HepG2 (cell line): Measurements from ENCODE around the gene MSI2. TPM values are rescaled to one million over a fixed set of nuclear protein-coding genes. Genes with fewer than 3 reads are reported as not detected.

Experiments used
- ELF4 ChIP-seq: sonication (generic); formaldehyde crosslinking; IDR thresholded peaks from 2 replicates; pipeline ENCODE4 v1.5.0; 2020; ENCODE audit warnings: missing genetic modification reagents, mild to moderate bottlenecking, moderate library complexity, borderline replicate concordance
- HNRNPL ChIP-seq: fragments of 200-400 bp; formaldehyde crosslinking; IDR thresholded peaks from 2 replicates; pipeline ENCODE4 v1.6.1; 2017; ENCODE audit warnings: mild to moderate bottlenecking, low read depth, low read length
- MAF1 ChIP-seq: sonication (generic); formaldehyde crosslinking; IDR thresholded peaks from 2 replicates; pipeline ENCODE4 v1.5.0; 2020; ENCODE audit warnings: missing genetic modification reagents, borderline replicate concordance
- MXI1 ChIP-seq: IDR thresholded peaks from 3 replicates; pipeline ENCODE4 v1.6.1; 2012; ENCODE audit warnings: low read depth, low read length, inconsistent platforms, borderline replicate concordance
- NFIC ChIP-seq: IDR thresholded peaks from 2 replicates; pipeline ENCODE4 v1.6.1; 2012; ENCODE audit warnings: mild to moderate bottlenecking, low read length, inconsistent platforms
- SIX1 ChIP-seq: sonication (generic); formaldehyde crosslinking; IDR thresholded peaks from 2 replicates; pipeline ENCODE4 v1.4.0; 2020; ENCODE audit warnings: missing genetic modification reagents, borderline replicate concordance
- SP140L ChIP-seq: sonication (generic); formaldehyde crosslinking; IDR thresholded peaks from 2 replicates; pipeline ENCODE4 v1.4.0; 2020; ENCODE audit warnings: missing genetic modification reagents, borderline replicate concordance
- THYN1 ChIP-seq: sonication (generic); formaldehyde crosslinking; IDR thresholded peaks from 2 replicates; pipeline ENCODE4 v1.8.1; 2023; ENCODE audit warnings: low read depth, mild to moderate bottlenecking, moderate library complexity, missing genetic modification reagents, borderline replicate concordance
- ZBTB21 ChIP-seq: sonication (generic); formaldehyde crosslinking; IDR thresholded peaks from 2 replicates; pipeline ENCODE4 v1.4.0; 2020; ENCODE audit warnings: missing genetic modification reagents
- ZFP36L1 ChIP-seq: sonication (generic); formaldehyde crosslinking; IDR thresholded peaks from 2 replicates; pipeline ENCODE4 v1.8.0; 2022; ENCODE audit warnings: mild to moderate bottlenecking, missing genetic modification reagents, moderate library complexity
- ZNF232 ChIP-seq: sonication (generic); formaldehyde crosslinking; IDR thresholded peaks from 2 replicates; pipeline ENCODE4 v1.4.0; 2020; ENCODE audit warnings: missing genetic modification reagents, borderline replicate concordance
- ZNF468 ChIP-seq: sonication (generic); formaldehyde crosslinking; IDR thresholded peaks from 2 replicates; pipeline ENCODE4 v1.8.0; 2022; ENCODE audit warnings: mild to moderate bottlenecking, moderate library complexity, missing genetic modification reagents
- ZNF567 ChIP-seq: sonication (generic); formaldehyde crosslinking; IDR thresholded peaks from 2 replicates; pipeline ENCODE4 v1.8.1; 2023; ENCODE audit warnings: mild to moderate bottlenecking, missing genetic modification reagents, borderline replicate concordance
- polyA plus RNA-seq, 8 experiments: library from polyadenylated mRNA; depleted of rRNA in 3 of 8; stranded (reverse) in 7 of 8; unstranded in 1 of 8; fragments of >200 nt; fragmentation: Illumina TruSeq in 4 of 8; extraction: Trizol in 4 of 8; gene quantifications; 2 replicates each; pipeline versions ENCODE4 v1.2.1 to v1.2.3, GENCODE V29; 2011 to 2016; ENCODE audit warnings: low read depth in 4 of 8, missing spikeins in 1 of 8, mixed read lengths in 1 of 8; ENCODE audit not compliant: insufficient read depth in 1 of 8
- total RNA-seq, 5 experiments: library from RNA; depleted of rRNA; stranded (reverse); fragments of >200 nt; fragmentation: Illumina TruSeq; extraction: Trizol; gene quantifications; 2 replicates each; pipeline ENCODE4 v1.2.3, GENCODE V29; 2016; ENCODE audit warnings: low read depth in 1 of 5
- TF ChIP-seq, protein P1 (sequence below): sonication (generic); formaldehyde crosslinking; IDR thresholded peaks from 2 replicates; pipeline ENCODE4 v1.4.0; 2020; ENCODE audit warnings: mild to moderate bottlenecking, missing genetic modification reagents, borderline replicate concordance
- TF ChIP-seq, protein P2 (sequence below): sonication (generic); formaldehyde crosslinking; IDR thresholded peaks from 2 replicates; pipeline ENCODE4 v1.4.0; 2020; ENCODE audit warnings: missing genetic modification reagents, borderline replicate concordance
- TF ChIP-seq, protein P3 (sequence below): sonication (generic); formaldehyde crosslinking; conservative IDR thresholded peaks from 2 replicates; pipeline ENCODE4 v1.8.1; 2023; ENCODE audit warnings: missing genetic modification reagents

The MSI2 gene
- total and polyA plus RNA-seq, 2 of the 13 experiments (the other 11 are each of a cell fraction or from before 2014, with no cell fraction given), result 77.5 to 78.4 TPM

DNA sequence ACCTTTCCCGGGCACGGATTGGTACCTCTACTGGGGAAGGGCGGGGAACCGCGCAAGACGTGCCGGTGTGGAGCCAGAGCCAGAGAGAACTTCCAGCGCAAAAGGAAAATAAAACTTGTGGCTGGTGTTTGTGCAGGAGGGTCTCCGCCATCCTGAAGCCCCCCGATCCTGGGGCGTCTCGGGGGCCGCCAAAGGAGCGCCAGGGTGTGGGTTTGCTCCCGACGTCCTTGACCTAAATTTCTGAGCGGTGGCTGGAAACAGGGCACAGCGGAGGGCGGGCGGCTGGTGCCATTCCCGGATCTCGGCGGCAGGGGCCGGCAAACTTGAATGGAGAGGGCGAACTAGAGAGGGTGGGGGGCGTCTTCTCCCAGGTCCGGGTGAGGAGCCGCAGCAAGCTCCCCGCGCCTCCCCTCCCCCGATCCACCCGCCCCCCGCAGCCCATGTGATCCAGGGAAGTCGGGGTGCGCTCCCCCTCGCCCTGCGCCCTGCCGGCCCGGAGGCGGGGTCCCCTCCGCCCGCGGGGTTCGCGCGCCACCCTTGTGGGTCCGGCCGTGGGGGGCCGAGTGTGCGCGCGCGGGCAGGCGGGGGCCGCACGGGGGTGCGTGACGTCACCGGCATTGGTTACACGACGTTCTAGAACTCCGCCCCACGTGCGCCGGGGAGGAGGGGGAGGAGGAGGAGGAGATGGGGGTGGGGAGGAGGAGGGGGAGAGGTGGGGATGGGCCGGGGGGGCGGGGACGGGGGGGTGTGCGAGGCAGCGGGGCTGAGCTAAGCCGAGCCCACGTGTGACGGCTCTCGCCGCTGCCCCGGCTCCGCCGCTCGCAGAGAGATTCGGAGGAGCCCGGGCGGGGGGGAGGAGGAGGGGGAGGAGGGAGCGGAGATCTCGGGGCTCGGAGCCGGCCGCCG is at the start of gene MSI2 (continued):
- TF ChIP-seq, protein P1, sequence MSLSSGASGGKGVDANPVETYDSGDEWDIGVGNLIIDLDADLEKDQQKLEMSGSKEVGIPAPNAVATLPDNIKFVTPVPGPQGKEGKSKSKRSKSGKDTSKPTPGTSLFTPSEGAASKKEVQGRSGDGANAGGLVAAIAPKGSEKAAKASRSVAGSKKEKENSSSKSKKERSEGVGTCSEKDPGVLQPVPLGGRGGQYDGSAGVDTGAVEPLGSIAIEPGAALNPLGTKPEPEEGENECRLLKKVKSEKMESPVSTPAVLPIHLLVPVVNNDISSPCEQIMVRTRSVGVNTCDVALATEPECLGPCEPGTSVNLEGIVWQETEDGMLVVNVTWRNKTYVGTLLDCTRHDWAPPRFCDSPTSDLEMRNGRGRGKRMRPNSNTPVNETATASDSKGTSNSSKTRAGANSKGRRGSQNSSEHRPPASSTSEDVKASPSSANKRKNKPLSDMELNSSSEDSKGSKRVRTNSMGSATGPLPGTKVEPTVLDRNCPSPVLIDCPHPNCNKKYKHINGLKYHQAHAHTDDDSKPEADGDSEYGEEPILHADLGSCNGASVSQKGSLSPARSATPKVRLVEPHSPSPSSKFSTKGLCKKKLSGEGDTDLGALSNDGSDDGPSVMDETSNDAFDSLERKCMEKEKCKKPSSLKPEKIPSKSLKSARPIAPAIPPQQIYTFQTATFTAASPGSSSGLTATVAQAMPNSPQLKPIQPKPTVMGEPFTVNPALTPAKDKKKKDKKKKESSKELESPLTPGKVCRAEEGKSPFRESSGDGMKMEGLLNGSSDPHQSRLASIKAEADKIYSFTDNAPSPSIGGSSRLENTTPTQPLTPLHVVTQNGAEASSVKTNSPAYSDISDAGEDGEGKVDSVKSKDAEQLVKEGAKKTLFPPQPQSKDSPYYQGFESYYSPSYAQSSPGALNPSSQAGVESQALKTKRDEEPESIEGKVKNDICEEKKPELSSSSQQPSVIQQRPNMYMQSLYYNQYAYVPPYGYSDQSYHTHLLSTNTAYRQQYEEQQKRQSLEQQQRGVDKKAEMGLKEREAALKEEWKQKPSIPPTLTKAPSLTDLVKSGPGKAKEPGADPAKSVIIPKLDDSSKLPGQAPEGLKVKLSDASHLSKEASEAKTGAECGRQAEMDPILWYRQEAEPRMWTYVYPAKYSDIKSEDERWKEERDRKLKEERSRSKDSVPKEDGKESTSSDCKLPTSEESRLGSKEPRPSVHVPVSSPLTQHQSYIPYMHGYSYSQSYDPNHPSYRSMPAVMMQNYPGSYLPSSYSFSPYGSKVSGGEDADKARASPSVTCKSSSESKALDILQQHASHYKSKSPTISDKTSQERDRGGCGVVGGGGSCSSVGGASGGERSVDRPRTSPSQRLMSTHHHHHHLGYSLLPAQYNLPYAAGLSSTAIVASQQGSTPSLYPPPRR (CRISPR knock-in tag), result peak; percentile 27; the same call in 1 of the 2 replicates
- TF ChIP-seq MAF1, result no peak
- TF ChIP-seq ZBTB21 (CRISPR knock-in tag), result peak; percentile 68; the same call in 1 of the 2 replicates
- TF ChIP-seq, protein P2, sequence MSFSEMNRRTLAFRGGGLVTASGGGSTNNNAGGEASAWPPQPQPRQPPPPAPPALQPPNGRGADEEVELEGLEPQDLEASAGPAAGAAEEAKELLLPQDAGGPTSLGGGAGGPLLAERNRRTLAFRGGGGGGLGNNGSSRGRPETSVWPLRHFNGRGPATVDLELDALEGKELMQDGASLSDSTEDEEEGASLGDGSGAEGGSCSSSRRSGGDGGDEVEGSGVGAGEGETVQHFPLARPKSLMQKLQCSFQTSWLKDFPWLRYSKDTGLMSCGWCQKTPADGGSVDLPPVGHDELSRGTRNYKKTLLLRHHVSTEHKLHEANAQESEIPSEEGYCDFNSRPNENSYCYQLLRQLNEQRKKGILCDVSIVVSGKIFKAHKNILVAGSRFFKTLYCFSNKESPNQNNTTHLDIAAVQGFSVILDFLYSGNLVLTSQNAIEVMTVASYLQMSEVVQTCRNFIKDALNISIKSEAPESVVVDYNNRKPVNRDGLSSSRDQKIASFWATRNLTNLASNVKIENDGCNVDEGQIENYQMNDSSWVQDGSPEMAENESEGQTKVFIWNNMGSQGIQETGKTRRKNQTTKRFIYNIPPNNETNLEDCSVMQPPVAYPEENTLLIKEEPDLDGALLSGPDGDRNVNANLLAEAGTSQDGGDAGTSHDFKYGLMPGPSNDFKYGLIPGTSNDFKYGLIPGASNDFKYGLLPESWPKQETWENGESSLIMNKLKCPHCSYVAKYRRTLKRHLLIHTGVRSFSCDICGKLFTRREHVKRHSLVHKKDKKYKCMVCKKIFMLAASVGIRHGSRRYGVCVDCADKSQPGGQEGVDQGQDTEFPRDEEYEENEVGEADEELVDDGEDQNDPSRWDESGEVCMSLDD (CRISPR knock-in tag), result peak; percentile 84; the same call in 1 of the 2 replicates
- TF ChIP-seq SP140L, result no peak
- TF ChIP-seq, protein P3, sequence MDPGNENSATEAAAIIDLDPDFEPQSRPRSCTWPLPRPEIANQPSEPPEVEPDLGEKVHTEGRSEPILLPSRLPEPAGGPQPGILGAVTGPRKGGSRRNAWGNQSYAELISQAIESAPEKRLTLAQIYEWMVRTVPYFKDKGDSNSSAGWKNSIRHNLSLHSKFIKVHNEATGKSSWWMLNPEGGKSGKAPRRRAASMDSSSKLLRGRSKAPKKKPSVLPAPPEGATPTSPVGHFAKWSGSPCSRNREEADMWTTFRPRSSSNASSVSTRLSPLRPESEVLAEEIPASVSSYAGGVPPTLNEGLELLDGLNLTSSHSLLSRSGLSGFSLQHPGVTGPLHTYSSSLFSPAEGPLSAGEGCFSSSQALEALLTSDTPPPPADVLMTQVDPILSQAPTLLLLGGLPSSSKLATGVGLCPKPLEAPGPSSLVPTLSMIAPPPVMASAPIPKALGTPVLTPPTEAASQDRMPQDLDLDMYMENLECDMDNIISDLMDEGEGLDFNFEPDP (CRISPR knock-in tag), result no peak
- no peak for TF ChIP-seq ZFP36L1 (CRISPR knock-in tag)
- 0 out of 2 replicates have a peak, but pooled peaks have one; percentile 27 for TF ChIP-seq ELF4
- peak; percentile 65; the same call in 2 of the 3 replicates for TF ChIP-seq MXI1
- no peak for TF ChIP-seq NFIC
- TF ChIP-seq THYN1 (CRISPR knock-in tag), result no peak
- no peak for TF ChIP-seq ZNF232 (CRISPR knock-in tag)
- TF ChIP-seq ZNF468 (CRISPR knock-in tag), result no peak
- TF ChIP-seq HNRNPL, result peak; percentile 95
- no peak for TF ChIP-seq ZNF567 (CRISPR knock-in tag)
- no peak for TF ChIP-seq SIX1 (CRISPR knock-in tag)
